ENCODE data around the gene DDR2. TPM values are rescaled to one million over a fixed set of nuclear protein-coding genes. Genes with fewer than 3 reads are reported as not detected.

DDR2 gene
- total and polyA plus RNA-seq, 2 of the 4 experiments (the other 2 are of a cell fraction) = 66.1 to 245 TPM

DNA sequence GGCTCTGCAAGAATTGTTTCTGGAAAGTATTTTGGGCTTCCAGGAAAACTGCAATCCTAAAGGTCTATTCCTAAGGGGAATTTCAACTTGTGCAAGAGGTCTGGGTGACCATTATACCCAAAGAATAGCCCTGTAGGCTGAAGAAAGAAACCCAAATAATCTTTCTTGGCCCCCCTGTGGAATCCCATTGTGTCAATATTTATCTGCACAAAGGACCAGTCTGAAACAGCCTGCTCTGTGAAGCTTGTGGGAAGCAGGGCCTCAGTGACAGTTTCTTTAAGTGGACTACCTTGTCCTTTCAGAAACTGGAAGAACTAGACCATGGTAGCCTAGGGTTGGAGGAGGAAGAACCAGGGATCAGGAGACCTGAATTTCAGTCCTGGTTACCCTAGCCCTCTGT lies 99.8 kb downstream of the DDR2 start:
- no peak overlapping the region for H4K91ac ChIP-seq (ENCODE audit: insufficient read depth, low read depth, low read length)
- no peak overlapping the region for H3K4ac ChIP-seq (ENCODE audit: low read depth, low read length)
- peak overlapping the region; percentile 22; the same call in 1 of the 2 replicates for H3K27ac ChIP-seq (ENCODE audit: insufficient read depth, low read length)
- no peak overlapping the region for H2BK20ac ChIP-seq (ENCODE audit: low read depth, low read length)
- no peak overlapping the region for H2BK120ac ChIP-seq (ENCODE audit: low read depth, low read length)
- no peak overlapping the region for H2BK15ac ChIP-seq (ENCODE audit: low read depth, low read length)
- H3K36me3 ChIP-seq (ENCODE audit: control insufficient read depth, insufficient read depth, low read length) = peaks cover 13% of the 10 kb centered on the region
- in situ Hi-C loops (cut with MboI; ENCODE audit: low sequenced_read_pairs) = no loop called here
- peaks cover 55 to 74% of the 10 kb centered on the region in 2 experiments for H3K79me1 ChIP-seq (ENCODE audit: low read depth in 1 of 2, low read length in 2 of 2)
- no peak overlapping the region for H3K4me3 ChIP-seq (ENCODE audit: insufficient read depth, low read depth, low read length)
- no peak for TF ChIP-seq MAZ (IDR thresholded peaks at IDR 0.05; ENCODE audit: borderline replicate concordance, low read depth, low read length)
- no peak for DNase-seq
- no peak for ATAC-seq (ENCODE audit: low read depth)
- H3K23ac ChIP-seq (ENCODE audit: low read depth, low read length) = no peak overlapping the region
- no peak overlapping the region; the same call in 1 of the 2 replicates for H3K14ac ChIP-seq (replicated peaks; ENCODE audit: low read depth, low read length)
- H3K27me3 ChIP-seq (ENCODE audit: control insufficient read depth, insufficient read depth, low read length) = no peaks in the 10 kb centered on the region
- H4K5ac ChIP-seq (ENCODE audit: low read depth, low read length) = no peak overlapping the region
- H3K9ac ChIP-seq (ENCODE audit: low read depth, low read length) = no peak overlapping the region
- H2AK5ac ChIP-seq (ENCODE audit: low read depth, low read length) = 0 out of 2 replicates have a peak overlapping the region, but pooled peaks have one; percentile 40
- no peak overlapping the region for H2AFZ ChIP-seq (replicated peaks; ENCODE audit: low read length, poor library complexity)
- H3K4me2 ChIP-seq (ENCODE audit: low read depth, low read length) = no peak overlapping the region; the same call in 1 of the 2 replicates
- ChIA-PET POLR2A (ENCODE audit: unreplicated experiment) (no interaction called here), CTCF (interaction anchor here (1.5 kb wide), 1 partner anchor 9 kb away, joined by 4 read pairs; no protein-coding TSS in a partner anchor)
- H4K8ac ChIP-seq (ENCODE audit: low read depth in 2 of 2, low read length in 2 of 2) = 0 out of 4 replicates have a peak overlapping the region, but pooled peaks of 1 of the 2 experiments have one; percentile 37
- H4K20me1 ChIP-seq (ENCODE audit: insufficient read depth, low read length) = peaks cover 65% of the 10 kb centered on the region
- peaks cover 19% of the 10 kb centered on the region for H3K4me1 ChIP-seq (ENCODE audit: control insufficient read depth, insufficient read depth, low read length)
- H2AK9ac ChIP-seq (replicated peaks; ENCODE audit: low read depth, low read length, poor library complexity) = no peak overlapping the region
- no peak overlapping the region for H3K56ac ChIP-seq (ENCODE audit: extremely low read depth, insufficient read depth, low read length)
- H3K18ac ChIP-seq (ENCODE audit: low read depth, low read length) = peak overlapping the region; percentile 24; the same call in 1 of the 2 replicates
- dilution Hi-C loops (cut with HindIII; ENCODE audit: low sequenced_read_pairs, unreplicated experiment) = no loop called here
- H2BK5ac ChIP-seq (ENCODE audit: low read depth, low read length, poor library complexity, severe bottlenecking) = no peak overlapping the region
- BruUV-seq (replicated peaks) = no TSS peak
- no peaks in the 10 kb centered on the region for H3K9me3 ChIP-seq (ENCODE audit: control insufficient read depth, insufficient read depth, low read length)
- intact Hi-C loops (cut with micrococcal nuclease) = no loop called here
- H3K9me1 ChIP-seq (ENCODE audit: insufficient read depth, low read length) = peaks cover 33% of the 10 kb centered on the region

All from IMR-90 (cell line).